M059J (cell line): ENCODE measurements around the gene SELENOO. TPM values are rescaled to one million over a fixed set of nuclear protein-coding genes. Genes with fewer than 3 reads are reported as not detected.

Source experiments
- total RNA-seq: library from RNA; depleted of rRNA; stranded (reverse); fragments of >200 nt; shearing (Covaris generic); gene quantifications from 2 replicates; pipeline ENCODE4 v1.2.3, GENCODE V29; 2014; rRNA removed

The SELENOO gene
- total RNA-seq, 1 experiment from 2014 or later = 21.4 TPM

Other genes starting within 250 kb of the SELENOO start
- 20.4 and 44.2 TPM in 2 replicates for gene PIM3, start 240.2 kb upstream of the SELENOO start, total RNA-seq
- gene IL17REL, start 188.2 kb upstream of the SELENOO start, total RNA-seq = not detected in 2 replicates
- not detected in 2 replicates for gene TTLL8, start 142.7 kb upstream of the SELENOO start, total RNA-seq
- gene MLC1, start 115.6 kb upstream of the SELENOO start, total RNA-seq = 0.52 TPM in 1 of 2 replicates, not detected in the other
- 0.71 and 1.8 TPM in 2 replicates for gene MOV10L1, start 111.0 kb upstream of the SELENOO start, total RNA-seq
- gene PANX2, start 30.3 kb upstream of the SELENOO start, total RNA-seq = 0.54 and 3.3 TPM in 2 replicates
- gene TRABD, start 15.1 kb upstream of the SELENOO start, total RNA-seq = 9.7 and 15.1 TPM in 2 replicates
- gene TUBGCP6, start 44.0 kb downstream of the SELENOO start, total RNA-seq = 1.7 and 12.5 TPM in 2 replicates
- 5.4 and 12.3 TPM in 2 replicates for gene HDAC10, start 50.3 kb downstream of the SELENOO start, total RNA-seq
- 10.1 and 16.9 TPM in 2 replicates for gene MAPK12, start 60.7 kb downstream of the SELENOO start, total RNA-seq
- 1.7 and 1.9 TPM in 2 replicates for gene MAPK11, start 69.4 kb downstream of the SELENOO start, total RNA-seq
- 44.4 and 59.5 TPM in 2 replicates for gene PLXNB2, start 106.6 kb downstream of the SELENOO start, total RNA-seq
- 0.20 and 0.71 TPM in 2 replicates for gene DENND6B, start 126.0 kb downstream of the SELENOO start, total RNA-seq
- 18.9 and 31.4 TPM in 2 replicates for gene PPP6R2, start 142.3 kb downstream of the SELENOO start, total RNA-seq